GM12878 (cell line): ENCODE data around the gene FITM1.

ENCODE experiments used
- ETV6 ChIP-seq, 2 experiments: fragments of 450-650 bp in 1 of 2; IDR thresholded peaks in 1 of 2; conservative IDR thresholded peaks in 1 of 2; 2 replicates each; pipeline ENCODE4 v1.6.1; 2014; ENCODE audit warnings: antibody characterized with exemption in 1 of 2, borderline replicate concordance in 1 of 2, low read depth in 1 of 2, mild to moderate bottlenecking in 1 of 2, moderate library complexity in 1 of 2
- POLR2A ChIP-seq: IDR thresholded peaks from 2 replicates; pipeline ENCODE4 v1.6.1; 2011; ENCODE audit warnings: low read depth, mild to moderate bottlenecking, low read length
- RFX5 ChIP-seq: IDR thresholded peaks from 2 replicates; pipeline ENCODE4 v1.6.1; 2011; ENCODE audit warnings: low read depth, low read length, improper control_type of control experiment
- TAF1 ChIP-seq: IDR thresholded peaks from 2 replicates; pipeline ENCODE4 v1.6.1; 2011; ENCODE audit warnings: mild to moderate bottlenecking, low read depth, low read length, borderline replicate concordance
- TF ChIP-seq, protein P1 (sequence below), 3 experiments: IDR thresholded peaks in 2 of 3; conservative IDR thresholded peaks in 1 of 3; 2 replicates each; pipeline ENCODE4 v1.5.1; 2011; ENCODE audit warnings: low read depth in 3 of 3, low read length in 3 of 3, mild to moderate bottlenecking in 3 of 3, control low read depth in 2 of 3, moderate library complexity in 2 of 3, inconsistent platforms in 1 of 3, mixed read lengths in 1 of 3; ENCODE audit not compliant: control insufficient read depth in 2 of 3, insufficient read depth in 1 of 3; ENCODE audit errors: extremely low read depth in 1 of 3
- TF ChIP-seq, protein P2 (sequence below): IDR thresholded peaks from 2 replicates; pipeline ENCODE4 v1.6.1; 2012; ENCODE audit warnings: low read depth, low read length, improper control_type of control experiment

GRCh38 chr14:24103451-24103850 lies 27.0 kb upstream of the FITM1 start:
- TF ChIP-seq RFX5 (no peak), ETV6 (conservative IDR thresholded peaks at IDR 0.05 in 1 of 2, IDR thresholded peaks at IDR 0.05 in 1 of 2; ENCODE audit: borderline replicate concordance in 1 of 2, low read depth in 1 of 2) (no peak), POLR2A (no peak; the same call in 1 of the 2 replicates), TAF1 (no peak)
- TF ChIP-seq, protein P1, sequence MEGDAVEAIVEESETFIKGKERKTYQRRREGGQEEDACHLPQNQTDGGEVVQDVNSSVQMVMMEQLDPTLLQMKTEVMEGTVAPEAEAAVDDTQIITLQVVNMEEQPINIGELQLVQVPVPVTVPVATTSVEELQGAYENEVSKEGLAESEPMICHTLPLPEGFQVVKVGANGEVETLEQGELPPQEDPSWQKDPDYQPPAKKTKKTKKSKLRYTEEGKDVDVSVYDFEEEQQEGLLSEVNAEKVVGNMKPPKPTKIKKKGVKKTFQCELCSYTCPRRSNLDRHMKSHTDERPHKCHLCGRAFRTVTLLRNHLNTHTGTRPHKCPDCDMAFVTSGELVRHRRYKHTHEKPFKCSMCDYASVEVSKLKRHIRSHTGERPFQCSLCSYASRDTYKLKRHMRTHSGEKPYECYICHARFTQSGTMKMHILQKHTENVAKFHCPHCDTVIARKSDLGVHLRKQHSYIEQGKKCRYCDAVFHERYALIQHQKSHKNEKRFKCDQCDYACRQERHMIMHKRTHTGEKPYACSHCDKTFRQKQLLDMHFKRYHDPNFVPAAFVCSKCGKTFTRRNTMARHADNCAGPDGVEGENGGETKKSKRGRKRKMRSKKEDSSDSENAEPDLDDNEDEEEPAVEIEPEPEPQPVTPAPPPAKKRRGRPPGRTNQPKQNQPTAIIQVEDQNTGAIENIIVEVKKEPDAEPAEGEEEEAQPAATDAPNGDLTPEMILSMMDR (IDR thresholded peaks at IDR 0.05 in 2 of 3, conservative IDR thresholded peaks at IDR 0.05 in 1 of 3; ENCODE audit: control insufficient read depth in 2 of 3, extremely low read depth in 1 of 3, insufficient read depth in 1 of 3, low read depth in 3 of 3, low read length in 3 of 3): no peak
- TF ChIP-seq, protein P2, sequence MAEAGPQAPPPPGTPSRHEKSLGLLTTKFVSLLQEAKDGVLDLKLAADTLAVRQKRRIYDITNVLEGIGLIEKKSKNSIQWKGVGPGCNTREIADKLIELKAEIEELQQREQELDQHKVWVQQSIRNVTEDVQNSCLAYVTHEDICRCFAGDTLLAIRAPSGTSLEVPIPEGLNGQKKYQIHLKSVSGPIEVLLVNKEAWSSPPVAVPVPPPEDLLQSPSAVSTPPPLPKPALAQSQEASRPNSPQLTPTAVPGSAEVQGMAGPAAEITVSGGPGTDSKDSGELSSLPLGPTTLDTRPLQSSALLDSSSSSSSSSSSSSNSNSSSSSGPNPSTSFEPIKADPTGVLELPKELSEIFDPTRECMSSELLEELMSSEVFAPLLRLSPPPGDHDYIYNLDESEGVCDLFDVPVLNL: no peak
